ENCODE results near the gene ADAMTSL2. TPM values are rescaled to one million over a fixed set of nuclear protein-coding genes. Genes with fewer than 3 reads are reported as not detected.

ADAMTSL2 gene
- total RNA-seq, 1 donor from 2014 or later: 17.4 TPM

DNA sequence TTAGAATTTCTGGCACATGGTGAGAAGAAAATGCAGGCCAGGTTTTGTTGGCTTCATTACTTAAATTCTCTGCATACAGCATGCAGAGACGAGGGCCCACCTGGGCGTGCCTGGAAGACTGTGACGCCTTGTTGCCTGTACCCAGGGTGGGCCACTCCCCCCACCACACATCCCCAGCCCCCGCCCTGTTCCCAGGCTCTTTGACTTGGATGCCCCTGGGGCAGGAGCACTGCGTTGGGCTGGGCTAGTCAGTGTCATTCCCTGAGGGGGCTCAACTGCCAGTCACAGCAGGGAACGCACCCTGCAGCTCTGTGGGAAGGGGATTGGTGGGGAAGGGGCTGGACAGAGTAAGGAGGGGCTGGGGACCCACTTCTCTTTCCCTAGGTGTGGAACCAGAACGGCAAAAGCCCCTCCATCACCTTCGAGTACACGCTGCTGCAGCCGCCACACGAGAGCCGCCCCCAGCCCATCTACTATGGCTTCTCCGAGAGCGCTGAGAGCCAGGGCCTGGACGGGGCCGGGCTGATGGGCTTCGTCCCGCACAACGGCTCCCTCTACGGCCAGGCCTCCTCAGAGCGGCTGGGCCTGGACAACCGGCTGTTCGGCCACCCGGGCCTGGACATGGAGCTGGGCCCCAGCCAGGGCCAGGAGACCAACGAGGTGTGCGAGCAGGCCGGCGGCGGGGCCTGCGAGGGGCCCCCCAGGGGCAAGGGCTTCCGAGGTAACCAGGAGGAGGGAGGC lies 19.6 kb downstream of the ADAMTSL2 start:
- Histone ChIP-seq H3K4me1 (peaks cover 20% of the 10 kb centered on the region), H3K27ac (no peak overlapping the region), H3K4me3 (no peak overlapping the region), H3K27me3 (no peaks in the 10 kb centered on the region), H3K36me3 (peaks cover 8% of the 10 kb centered on the region), H3K9me3 (no peaks in the 10 kb centered on the region)
- TF ChIP-seq, protein P1, sequence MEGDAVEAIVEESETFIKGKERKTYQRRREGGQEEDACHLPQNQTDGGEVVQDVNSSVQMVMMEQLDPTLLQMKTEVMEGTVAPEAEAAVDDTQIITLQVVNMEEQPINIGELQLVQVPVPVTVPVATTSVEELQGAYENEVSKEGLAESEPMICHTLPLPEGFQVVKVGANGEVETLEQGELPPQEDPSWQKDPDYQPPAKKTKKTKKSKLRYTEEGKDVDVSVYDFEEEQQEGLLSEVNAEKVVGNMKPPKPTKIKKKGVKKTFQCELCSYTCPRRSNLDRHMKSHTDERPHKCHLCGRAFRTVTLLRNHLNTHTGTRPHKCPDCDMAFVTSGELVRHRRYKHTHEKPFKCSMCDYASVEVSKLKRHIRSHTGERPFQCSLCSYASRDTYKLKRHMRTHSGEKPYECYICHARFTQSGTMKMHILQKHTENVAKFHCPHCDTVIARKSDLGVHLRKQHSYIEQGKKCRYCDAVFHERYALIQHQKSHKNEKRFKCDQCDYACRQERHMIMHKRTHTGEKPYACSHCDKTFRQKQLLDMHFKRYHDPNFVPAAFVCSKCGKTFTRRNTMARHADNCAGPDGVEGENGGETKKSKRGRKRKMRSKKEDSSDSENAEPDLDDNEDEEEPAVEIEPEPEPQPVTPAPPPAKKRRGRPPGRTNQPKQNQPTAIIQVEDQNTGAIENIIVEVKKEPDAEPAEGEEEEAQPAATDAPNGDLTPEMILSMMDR (IDR thresholded peaks at IDR 0.05): no peak
- DNase-seq: no peak
- intact Hi-C loops (cut with DNase I): no loop called here
- ATAC-seq: no peak

DNA sequence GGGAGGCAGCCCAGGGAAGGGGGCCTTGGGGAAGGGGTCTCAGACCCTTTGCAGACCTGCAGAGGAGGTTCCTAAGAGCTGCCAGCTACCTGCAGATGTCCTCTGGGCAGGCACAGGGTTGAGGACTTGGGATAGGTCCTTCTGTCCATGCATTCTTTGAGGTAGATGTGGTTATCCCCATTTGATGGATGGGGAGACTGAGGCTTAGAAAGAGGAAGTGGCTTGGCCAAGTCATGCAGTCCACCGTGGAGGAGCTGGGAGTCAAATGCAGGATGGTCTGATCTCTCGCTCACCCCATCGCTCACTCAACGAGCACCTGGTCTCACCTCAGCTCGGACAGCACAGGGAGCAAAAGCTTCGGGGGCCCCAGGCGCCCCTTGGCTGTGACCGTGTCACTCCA lies 20.2 kb downstream of the ADAMTSL2 start:
- H3K27me3 ChIP-seq: no peaks in the 10 kb centered on the region
- H3K9me3 ChIP-seq: no peaks in the 10 kb centered on the region
- H3K4me3 ChIP-seq: no peak overlapping the region
- ATAC-seq: no peak
- peaks cover 20% of the 10 kb centered on the region for H3K4me1 ChIP-seq
- TF ChIP-seq, protein P1 (IDR thresholded peaks at IDR 0.05): no peak
- no peak overlapping the region for H3K27ac ChIP-seq
- intact Hi-C loops (cut with DNase I): no loop called here
- peaks cover 8% of the 10 kb centered on the region for H3K36me3 ChIP-seq
- DNase-seq: no peak

DNA sequence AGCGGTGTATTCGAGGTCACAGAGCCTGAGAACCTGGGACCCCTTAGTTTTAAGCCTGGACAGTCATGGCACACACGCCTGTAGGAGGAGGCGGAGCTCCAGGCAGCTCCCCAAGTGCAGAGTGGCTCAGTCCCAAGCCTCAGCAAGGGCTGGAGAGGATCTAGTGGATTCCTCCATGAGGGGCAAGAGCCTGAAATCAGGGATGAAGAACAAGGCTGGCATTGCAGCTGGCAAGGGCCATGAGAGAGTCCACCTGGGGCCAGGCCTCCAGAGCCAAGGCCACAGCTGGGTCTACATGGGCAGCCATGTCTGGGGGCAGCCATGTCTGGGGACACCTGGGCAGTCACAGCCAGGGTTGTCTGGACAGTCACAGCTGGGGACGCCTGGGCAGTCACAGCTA lies 21.9 kb downstream of the ADAMTSL2 start:
- H3K27me3 ChIP-seq: no peaks in the 10 kb centered on the region
- H3K4me1 ChIP-seq: peaks cover 27% of the 10 kb centered on the region
- H3K9me3 ChIP-seq: no peaks in the 10 kb centered on the region
- no peak overlapping the region for H3K4me3 ChIP-seq
- no peak for DNase-seq
- peaks cover 8% of the 10 kb centered on the region for H3K36me3 ChIP-seq
- no peak for ATAC-seq
- intact Hi-C loops (cut with DNase I): no loop called here
- H3K27ac ChIP-seq: no peak overlapping the region
- TF ChIP-seq, protein P1 (IDR thresholded peaks at IDR 0.05): no peak

DNA sequence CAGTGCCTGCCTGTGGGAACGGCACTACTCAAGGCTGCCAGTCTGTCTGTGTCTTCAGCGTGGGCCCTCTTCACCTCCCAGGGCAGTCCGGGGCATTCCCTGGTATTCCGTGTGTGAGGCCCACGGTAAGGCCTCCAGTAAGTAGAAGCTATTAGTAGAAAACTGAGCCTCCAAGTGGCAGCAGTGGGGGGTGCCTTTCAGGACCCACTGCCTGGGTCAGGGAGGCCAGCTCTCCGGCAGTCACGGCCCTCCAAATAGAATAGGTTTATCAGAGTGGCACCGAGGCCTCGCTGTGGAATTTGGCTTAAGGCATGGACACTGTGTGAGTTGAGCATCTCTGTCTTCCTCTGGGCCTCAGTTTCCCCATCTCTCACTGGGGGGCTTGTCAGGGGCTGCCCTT lies 23.1 kb downstream of the ADAMTSL2 start:
- Histone ChIP-seq H3K36me3 (peaks cover 8% of the 10 kb centered on the region), H3K4me3 (no peak overlapping the region), H3K27ac (peak overlapping the region; percentile 33), H3K27me3 (no peaks in the 10 kb centered on the region), H3K4me1 (peaks cover 27% of the 10 kb centered on the region), H3K9me3 (no peaks in the 10 kb centered on the region)
- intact Hi-C loops (cut with DNase I): no loop called here
- TF ChIP-seq, protein P1 (IDR thresholded peaks at IDR 0.05): no peak
- DNase-seq: no peak
- ATAC-seq: no peak

DNA sequence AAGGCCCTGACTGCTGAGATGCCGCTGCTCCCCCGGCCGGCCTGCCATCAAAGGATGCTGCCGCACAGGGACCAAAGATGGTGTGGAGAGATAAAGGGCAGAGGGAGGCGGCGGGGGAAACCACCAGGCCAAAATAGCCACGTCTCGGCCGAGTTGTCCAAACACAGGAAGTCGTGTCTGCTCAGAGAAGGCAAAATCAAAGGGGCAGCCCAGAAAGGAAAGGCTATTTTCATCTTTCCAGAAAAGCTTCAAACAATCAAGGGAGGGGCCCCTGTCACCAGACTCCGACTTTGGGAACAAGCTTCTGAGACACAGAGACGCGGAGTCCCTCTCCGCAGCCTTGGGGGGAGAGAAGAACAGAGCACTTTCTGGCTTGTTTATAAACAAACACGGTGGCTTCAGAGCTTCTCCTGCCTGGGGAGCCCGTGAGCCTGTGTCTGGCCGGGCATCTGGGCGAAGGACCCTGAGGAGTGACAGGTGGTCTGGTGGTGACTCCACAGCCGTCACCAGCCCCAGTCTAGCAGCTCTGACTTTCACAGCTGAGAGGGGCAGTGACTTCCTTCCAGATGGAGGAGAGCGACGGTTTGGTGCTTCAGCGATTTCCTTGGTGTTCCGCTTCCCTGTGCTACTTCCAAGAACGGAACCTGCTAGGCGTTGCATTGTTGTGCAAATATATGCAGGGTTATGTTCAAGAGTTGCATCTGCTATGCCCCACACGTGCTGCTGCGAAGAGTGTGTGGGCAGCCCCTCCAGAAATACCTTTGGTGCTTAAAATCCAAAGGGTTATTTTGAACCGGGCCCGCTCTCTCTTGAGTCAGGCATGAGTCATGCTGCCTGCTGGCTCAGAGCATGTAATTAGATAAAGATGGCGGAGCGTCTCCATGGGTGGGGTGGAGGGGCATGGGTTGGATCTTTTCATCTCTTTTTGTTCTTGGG lies 24.0 kb downstream of the ADAMTSL2 start:
- TF ChIP-seq, protein P1 (IDR thresholded peaks at IDR 0.05): no peak
- Histone ChIP-seq H3K27ac (peak overlapping the region; percentile 33), H3K4me3 (no peak overlapping the region)

More for the DNA sequence above, 24.0 kb downstream of the ADAMTSL2 start:
- Histone ChIP-seq H3K36me3 (peaks cover 8% of the 10 kb centered on the region), H3K4me1 (peaks cover 32% of the 10 kb centered on the region), H3K9me3 (no peaks in the 10 kb centered on the region), H3K27me3 (no peaks in the 10 kb centered on the region)
- ATAC-seq (peak; percentile 37), DNase-seq (no peak)
- intact Hi-C loops (cut with DNase I): no loop called here

Data from upper lobe of right lung (tissue), 1 donor.